ENCODE data around the gene KRTAP12-2.

- TF ChIP-seq EZH2 (IDR thresholded peaks at IDR 0.05; ENCODE audit: borderline replicate concordance, low read depth, low read length, poor library complexity, severe bottlenecking): no peak
- TF ChIP-seq, protein P1, sequence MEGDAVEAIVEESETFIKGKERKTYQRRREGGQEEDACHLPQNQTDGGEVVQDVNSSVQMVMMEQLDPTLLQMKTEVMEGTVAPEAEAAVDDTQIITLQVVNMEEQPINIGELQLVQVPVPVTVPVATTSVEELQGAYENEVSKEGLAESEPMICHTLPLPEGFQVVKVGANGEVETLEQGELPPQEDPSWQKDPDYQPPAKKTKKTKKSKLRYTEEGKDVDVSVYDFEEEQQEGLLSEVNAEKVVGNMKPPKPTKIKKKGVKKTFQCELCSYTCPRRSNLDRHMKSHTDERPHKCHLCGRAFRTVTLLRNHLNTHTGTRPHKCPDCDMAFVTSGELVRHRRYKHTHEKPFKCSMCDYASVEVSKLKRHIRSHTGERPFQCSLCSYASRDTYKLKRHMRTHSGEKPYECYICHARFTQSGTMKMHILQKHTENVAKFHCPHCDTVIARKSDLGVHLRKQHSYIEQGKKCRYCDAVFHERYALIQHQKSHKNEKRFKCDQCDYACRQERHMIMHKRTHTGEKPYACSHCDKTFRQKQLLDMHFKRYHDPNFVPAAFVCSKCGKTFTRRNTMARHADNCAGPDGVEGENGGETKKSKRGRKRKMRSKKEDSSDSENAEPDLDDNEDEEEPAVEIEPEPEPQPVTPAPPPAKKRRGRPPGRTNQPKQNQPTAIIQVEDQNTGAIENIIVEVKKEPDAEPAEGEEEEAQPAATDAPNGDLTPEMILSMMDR (conservative IDR thresholded peaks at IDR 0.05; ENCODE audit: low read depth, low read length): no peak
Measured at GRCh38 chr21:44640761-44641160, 26.0 kb downstream of the KRTAP12-2 start.

Measured in A673 (cell line).